Adrenal gland (tissue), 12 donors: Measurements from ENCODE around the gene HCAR3. TPM values are rescaled to one million over a fixed set of nuclear protein-coding genes. Genes with fewer than 3 reads are reported as not detected.
"Not testable (repeated sequence)": the region's sequence is repeated elsewhere in the genome, so short reads cannot be mapped to it uniquely, and the experiment has no call there.

Source experiments
- DNase-seq, 7 donors: peaks; one replicate each; pipeline ENCODE4 v3.0.0-alpha.2; 2019 to 2020
- H3K27ac ChIP-seq, 5 donors: fragments of 200-600 bp; sonication (generic) in 4 of 5; 1 replicate in 3 of 5; 2 replicates in 2 of 5; pipeline versions ENCODE4 v1.5.1 to v1.8.0; 2016 to 2020; ENCODE audit warnings: mild to moderate bottlenecking in 1 of 5
- H3K27me3 ChIP-seq: fragments of 200-600 bp; 2 replicates; pipeline ENCODE4 v1.8.0; 2021
- H3K36me3 ChIP-seq, 2 donors: fragments of 200-600 bp; replicated peaks in 1 of 2; 1 replicate in 1 of 2; 2 replicates in 1 of 2; pipeline versions ENCODE4 v1.5.1 to v1.8.0; 2018 to 2022
- H3K4me1 ChIP-seq, 2 donors: fragments of 200-600 bp; replicated peaks in 1 of 2; 1 replicate in 1 of 2; 2 replicates in 1 of 2; pipeline versions ENCODE4 v1.5.1 to v1.8.0; 2018 to 2021
- H3K4me3 ChIP-seq, 4 donors: fragments of 200-600 bp; sonication (generic) in 3 of 4; one replicate each; pipeline ENCODE4 v1.5.1; 2016 to 2018
- H3K9me3 ChIP-seq, 3 donors: fragments of 200-600 bp; sonication (generic) in 1 of 3; replicated peaks in 1 of 3; 1 replicate in 2 of 3; 2 replicates in 1 of 3; pipeline versions ENCODE4 v1.5.1 to v1.8.0; 2016 to 2021
- POLR2A ChIP-seq, 2 donors: fragments of 450-650 bp; IDR thresholded peaks; one replicate each; pipeline ENCODE4 v1.6.1; 2017; ENCODE audit warnings: antibody characterized with exemption in 2 of 2, mild to moderate bottlenecking in 2 of 2, moderate library complexity in 1 of 2
- WGBS, 4 donors: extraction: QIAGEN DNeasy Blood & Tissue Kit in 2 of 4; methylation state at CpG; one replicate each; pipeline versions ENCODE4 v1.1.5 to v1.1.7; 2013 to 2017; 5-methylcytosine and 5-hydroxymethylcytosine counted together
- intact Hi-C, 2 donors: fragments of 100-400 bp; cut with DNase I; formaldehyde crosslinking; loops; one replicate each; pipeline versions ENCODE4 v1.14.1 to v1.15.0; 2022 to 2023
- polyA plus RNA-seq, 3 donors: library from polyadenylated mRNA; stranded (reverse); fragments of 200-250 nt in 2 of 3; fragments of 350-450 nt in 1 of 3; fragmentation: Illumina TruSeq in 1 of 3; extraction: RNeasy Lipid Tissue Mini Kit (QIAGEN cat#74804) in 1 of 3; gene quantifications; one replicate each; pipeline ENCODE4 v1.2.3, GENCODE V29; 2013 to 2014
- total RNA-seq, 9 donors: library from RNA; depleted of rRNA in 4 of 9; stranded (reverse); fragments of >200 nt in 4 of 9; fragments of 120-200 nt in 1 of 9; fragmentation: NEBNext Ultra II Directional in 1 of 9; extraction: Animal tissue kit (Norgen Biotek cat#: 25700) in 1 of 9; gene quantifications; one replicate each; pipeline versions ENCODE4 v1.1.0 to v1.2.4, GENCODE V29; 2013 to 2023
- TF ChIP-seq, protein P1 (sequence below), 6 experiments: fragments of 450-650 bp in 4 of 6; fragments of 200-600 bp in 2 of 6; sonication (generic) in 1 of 6; IDR thresholded peaks; 1 replicate in 5 of 6; 2 replicates in 1 of 6; pipeline versions ENCODE4 v1.5.1 to v1.8.0; 2016 to 2021; ENCODE audit warnings: antibody characterized with exemption in 6 of 6, mild to moderate bottlenecking in 2 of 6, moderate library complexity in 1 of 6
- donor health status: healthy with polysubstance abuse.
- donor health status: Bipolar disorder and iron deficiency.
- donor health status: DM: yes; HTN: yes; CAD: no.
- donor health status: DM: no; HTN: no; CAD: no.
- donor health status: DM: no; HTN: no; CAD: no.
- donor health status: DM: yes; HTN: yes; CAD: no.

Gene HCAR3
- total and polyA plus RNA-seq, 12 donors: 0.11 to 0.47 (median 0.20) TPM; not detected in 8

DNA sequence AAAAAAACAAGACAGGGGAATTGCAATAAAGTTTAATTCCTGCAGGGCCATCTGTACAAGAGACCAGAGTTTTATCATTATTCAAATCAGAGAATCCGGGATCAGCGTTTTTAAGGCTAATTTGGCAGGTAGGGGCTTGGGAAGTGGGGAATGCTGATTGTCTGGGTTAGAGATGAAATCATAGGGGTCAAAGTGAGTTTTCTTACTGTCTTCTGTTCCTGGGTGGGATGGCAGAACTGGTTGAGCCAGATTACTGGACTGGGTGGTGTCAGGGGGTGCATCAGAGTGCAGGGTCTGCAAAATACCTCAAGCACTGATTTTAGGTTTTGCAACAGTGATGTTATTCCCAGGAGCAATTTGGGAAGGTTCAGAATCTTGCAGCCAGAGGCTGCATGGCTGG lies 6.3 kb downstream of the HCAR3 start:
- H3K27ac ChIP-seq, H3K36me3 ChIP-seq, DNase-seq, H3K9me3 ChIP-seq, intact Hi-C loops, H3K4me1 ChIP-seq, H3K4me3 ChIP-seq, H3K27me3 ChIP-seq: not testable (repeated sequence)
- 78 to 84% (median 81%) methylated on average over 2 of the region's 2 CpGs for WGBS, 4 donors

DNA sequence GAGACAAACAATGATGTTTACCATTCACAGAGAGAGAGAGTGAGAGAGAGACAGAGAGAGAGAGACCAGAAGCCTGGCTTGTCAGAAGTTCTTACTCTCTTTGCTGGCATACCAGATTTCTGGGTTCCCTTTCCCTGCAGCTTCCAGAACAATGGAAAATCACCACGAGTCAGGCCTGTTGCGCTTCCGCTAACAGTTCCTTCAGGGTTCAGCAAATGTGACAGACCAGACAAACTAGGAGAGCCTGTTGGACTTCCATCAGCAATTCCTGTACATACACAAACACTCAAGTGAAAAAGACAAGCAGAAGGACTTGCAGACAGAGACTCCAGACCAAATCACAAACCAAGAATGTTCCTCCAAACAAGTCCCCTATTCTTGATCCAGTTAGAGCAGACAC lies 7.3 kb downstream of the HCAR3 start:
- WGBS, 4 donors: no CpG with 5 or more reads among the region's 3 CpGs
- H3K4me3 ChIP-seq: not testable (repeated sequence)

DNA sequence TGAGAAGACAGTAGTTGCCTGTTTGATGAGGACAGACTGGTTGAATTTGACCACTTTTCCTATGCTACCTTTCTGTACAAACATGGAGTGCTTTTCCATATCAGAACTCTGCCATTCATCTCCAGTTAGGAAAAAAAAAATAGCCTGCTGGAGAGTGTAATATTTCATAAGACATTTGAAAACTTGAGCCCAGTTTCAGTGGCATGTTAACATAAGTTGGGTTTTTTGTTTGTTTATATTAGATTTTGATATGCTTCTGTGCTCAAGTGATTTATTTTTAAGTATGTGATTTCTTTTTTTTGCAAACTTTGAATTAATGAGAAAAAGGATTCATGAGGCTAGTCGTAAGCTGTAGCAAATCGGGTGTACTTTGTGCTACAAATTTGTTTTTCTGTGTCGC lies 12.8 kb downstream of the HCAR3 start:
- H3K27ac ChIP-seq, H3K36me3 ChIP-seq, DNase-seq, intact Hi-C loops, H3K4me1 ChIP-seq, H3K4me3 ChIP-seq, H3K27me3 ChIP-seq, H3K9me3 ChIP-seq: not testable (repeated sequence)
- 79 to 95% (median 86%) methylated on average over 3 of the region's 3 CpGs for WGBS, 4 donors

More for the DNA sequence above, 7.3 kb downstream of the HCAR3 start:
- DNase-seq, H3K27ac ChIP-seq, H3K27me3 ChIP-seq, intact Hi-C loops, H3K36me3 ChIP-seq, H3K9me3 ChIP-seq, H3K4me1 ChIP-seq: not testable (repeated sequence)

DNA sequence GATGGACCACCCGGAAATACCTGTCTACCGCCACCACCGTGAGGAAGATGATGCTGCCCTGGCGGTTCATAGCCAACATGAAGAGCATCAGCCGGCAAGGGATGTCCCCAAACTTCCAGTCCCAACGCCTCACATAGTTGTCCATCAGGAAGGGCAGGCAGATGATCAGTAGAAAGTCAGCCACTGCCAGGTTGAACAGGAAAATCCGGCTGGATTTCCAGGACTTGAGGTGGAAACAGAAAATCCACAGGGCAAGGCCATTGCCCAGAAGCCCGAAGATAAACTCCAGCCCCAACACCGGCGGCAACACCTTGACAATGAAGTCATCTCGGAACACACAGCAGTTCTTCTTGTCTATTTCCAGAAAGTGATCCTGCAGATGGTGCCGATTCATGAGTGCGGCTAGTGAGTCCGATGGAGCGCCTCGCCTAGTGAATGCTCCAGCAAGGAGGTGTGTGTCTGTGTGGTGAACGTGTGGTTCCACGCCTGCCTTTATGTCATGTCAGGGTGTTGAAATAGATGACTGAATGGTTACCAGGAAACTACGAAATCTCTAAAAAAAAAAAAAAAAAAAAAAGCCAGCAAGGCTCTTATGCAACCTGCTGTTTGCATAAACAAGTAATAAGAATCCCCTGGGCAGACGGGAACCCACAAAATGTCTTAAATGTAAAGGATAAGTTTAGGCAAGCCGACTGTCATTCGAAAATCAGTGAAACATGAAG lies 13.6 kb downstream of the HCAR3 start, which contains the start of gene HCAR2:
Gene HCAR2 (minus strand): TSS at position 468 of the 722 bp plus-strand sequence. CDS start 74 bp downstream, at position 394.
- H3K4me3 ChIP-seq, intact Hi-C loops, H3K9me3 ChIP-seq, H3K4me1 ChIP-seq, H3K27me3 ChIP-seq, H3K36me3 ChIP-seq, H3K27ac ChIP-seq: not testable (repeated sequence)
- 72 to 83% (median 79%) methylated on average over 11 to 22 of the region's 22 CpGs for WGBS, 4 donors
- peak in 1 of 7 donors; percentile 50 for DNase-seq

DNA sequence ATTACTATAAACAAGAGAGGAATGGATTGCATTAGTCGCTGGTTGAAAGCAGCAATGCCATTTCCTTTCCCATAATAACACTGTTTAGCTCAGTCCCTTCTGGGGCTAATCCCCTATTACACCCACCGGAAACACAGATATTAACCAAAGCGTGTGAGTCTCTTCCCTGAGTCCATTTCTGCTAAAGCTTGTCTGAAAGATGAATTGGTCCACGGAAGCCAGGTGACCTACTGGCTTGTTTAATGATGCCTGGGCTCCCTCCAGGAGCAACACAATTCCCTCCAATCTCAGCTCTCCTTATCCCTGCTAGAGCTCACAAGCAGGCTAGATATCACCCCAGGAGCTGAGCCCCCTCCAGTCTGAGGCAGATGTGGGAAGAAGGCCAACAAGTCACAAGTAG lies 15.1 kb downstream of the HCAR3 start:
- H3K27ac ChIP-seq, intact Hi-C loops, H3K4me1 ChIP-seq, H3K4me3 ChIP-seq, H3K27me3 ChIP-seq, H3K36me3 ChIP-seq, H3K9me3 ChIP-seq: not testable (repeated sequence)
- 55 to 72% (median 65%) methylated on average over 4 of the region's 4 CpGs for WGBS, 4 donors
- DNase-seq: peak in 1 of 7 donors; percentile 4

DNA sequence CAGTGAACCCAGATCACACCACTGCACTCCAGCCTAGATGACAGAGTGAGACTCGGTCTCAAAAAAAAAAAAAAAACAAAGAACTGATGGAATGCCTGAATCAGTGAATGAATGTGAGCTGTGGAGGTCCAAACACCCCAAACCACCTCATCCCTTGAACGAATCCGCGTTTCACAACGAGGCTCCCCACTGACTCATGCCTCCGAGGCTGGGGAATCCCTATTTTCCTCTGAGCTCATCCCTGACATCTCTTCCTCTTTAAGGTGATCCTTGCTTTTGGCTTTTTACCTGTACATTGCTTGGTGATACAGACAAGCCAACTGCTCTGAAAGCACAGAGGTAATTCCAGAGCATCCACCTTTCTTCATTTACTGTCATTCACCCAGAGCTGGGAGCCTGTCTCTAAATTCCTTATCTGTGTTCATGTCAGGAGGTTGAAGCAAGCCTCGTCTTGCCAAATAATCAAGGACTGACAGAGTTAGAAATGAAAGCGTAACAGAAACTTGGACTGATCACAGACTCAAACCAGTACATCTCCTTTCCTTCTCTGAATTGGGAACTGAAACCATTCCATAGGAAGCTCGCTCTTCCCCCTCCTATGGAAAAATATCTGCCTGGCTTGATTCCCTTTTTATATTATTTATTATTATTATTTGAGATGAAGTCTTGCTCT lies 16.4 kb downstream of the HCAR3 start:
- H3K27me3 ChIP-seq, H3K9me3 ChIP-seq, H3K36me3 ChIP-seq, intact Hi-C loops, DNase-seq, H3K4me1 ChIP-seq, H3K27ac ChIP-seq, H3K4me3 ChIP-seq: not testable (repeated sequence)
- 20 to 86% (median 32%) methylated on average over 1 to 2 of the region's 9 CpGs for WGBS, 4 donors

DNA sequence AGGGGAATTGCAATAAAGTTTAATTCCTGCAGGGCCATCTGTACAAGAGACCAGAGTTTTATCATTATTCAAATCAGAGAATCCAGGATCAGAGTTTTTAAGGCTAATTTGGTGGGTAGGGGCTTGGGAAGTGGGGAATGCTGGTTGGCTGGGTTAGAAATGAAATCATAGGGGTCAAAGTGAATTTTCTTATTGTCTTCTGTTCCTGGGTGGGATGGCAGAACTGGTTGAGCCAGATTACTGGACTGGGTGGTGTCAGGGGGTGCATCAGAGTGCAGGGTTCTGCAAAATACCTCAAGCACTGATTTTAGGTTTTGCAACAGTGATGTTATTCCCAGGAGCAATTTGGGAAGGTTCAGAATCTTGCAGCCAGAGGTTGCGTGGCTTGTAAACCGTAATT lies 19.7 kb downstream of the HCAR3 start:
- WGBS, 4 donors: 80 to 100% (median 87%) methylated on average over 2 of the region's 2 CpGs
- H3K27ac ChIP-seq, H3K4me1 ChIP-seq, H3K27me3 ChIP-seq, H3K36me3 ChIP-seq, DNase-seq, intact Hi-C loops, H3K9me3 ChIP-seq, H3K4me3 ChIP-seq: not testable (repeated sequence)

DNA sequence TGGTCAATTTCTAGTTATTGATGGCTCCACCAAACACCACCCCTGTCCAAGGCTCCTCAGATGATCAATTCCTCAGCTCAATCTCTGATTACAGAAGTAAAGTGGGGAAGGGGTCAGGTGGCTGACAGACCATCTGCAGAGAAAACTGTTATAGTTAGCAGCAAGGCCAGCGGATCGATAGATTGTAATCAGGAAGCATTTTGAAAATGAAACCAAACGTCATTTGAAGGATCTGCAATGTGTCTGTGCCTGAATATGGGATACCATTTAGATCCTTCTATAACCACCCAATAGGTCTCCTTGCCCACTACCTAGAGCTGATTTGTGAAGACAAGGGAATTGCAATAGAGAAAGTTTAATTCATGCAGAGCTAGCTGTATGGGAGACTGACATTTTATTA lies 25.0 kb downstream of the HCAR3 start:
- TF ChIP-seq, protein P1, sequence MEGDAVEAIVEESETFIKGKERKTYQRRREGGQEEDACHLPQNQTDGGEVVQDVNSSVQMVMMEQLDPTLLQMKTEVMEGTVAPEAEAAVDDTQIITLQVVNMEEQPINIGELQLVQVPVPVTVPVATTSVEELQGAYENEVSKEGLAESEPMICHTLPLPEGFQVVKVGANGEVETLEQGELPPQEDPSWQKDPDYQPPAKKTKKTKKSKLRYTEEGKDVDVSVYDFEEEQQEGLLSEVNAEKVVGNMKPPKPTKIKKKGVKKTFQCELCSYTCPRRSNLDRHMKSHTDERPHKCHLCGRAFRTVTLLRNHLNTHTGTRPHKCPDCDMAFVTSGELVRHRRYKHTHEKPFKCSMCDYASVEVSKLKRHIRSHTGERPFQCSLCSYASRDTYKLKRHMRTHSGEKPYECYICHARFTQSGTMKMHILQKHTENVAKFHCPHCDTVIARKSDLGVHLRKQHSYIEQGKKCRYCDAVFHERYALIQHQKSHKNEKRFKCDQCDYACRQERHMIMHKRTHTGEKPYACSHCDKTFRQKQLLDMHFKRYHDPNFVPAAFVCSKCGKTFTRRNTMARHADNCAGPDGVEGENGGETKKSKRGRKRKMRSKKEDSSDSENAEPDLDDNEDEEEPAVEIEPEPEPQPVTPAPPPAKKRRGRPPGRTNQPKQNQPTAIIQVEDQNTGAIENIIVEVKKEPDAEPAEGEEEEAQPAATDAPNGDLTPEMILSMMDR (IDR thresholded peaks at IDR 0.05): no peak
- TF ChIP-seq POLR2A (IDR thresholded peaks at IDR 0.05): no peak
- H3K27me3 ChIP-seq: no peaks in the 10 kb centered on the region
- DNase-seq: no peak
- H3K36me3 ChIP-seq: no peaks in the 10 kb centered on the region
- H3K9me3 ChIP-seq: no peaks in the 10 kb centered on the region
- H3K27ac ChIP-seq: no peak overlapping the region
- H3K4me1 ChIP-seq: no peaks in the 10 kb centered on the region
- H3K4me3 ChIP-seq: no peak overlapping the region
- intact Hi-C loops: no loop called here
- WGBS, 4 donors: 54 to 68% (median 66%) methylated on average over 3 of the region's 3 CpGs
